D721Med (cell line): ENCODE measurements around the gene COX19.

Experiments used
- DNase-seq: peaks from one replicate; pipeline ENCODE4 v3.0.0; 2011; ENCODE audit warnings: low spot score; ENCODE audit not compliant: insufficient read length
- FAIRE-seq: peaks from 2 replicates; lab custom pipeline; 2011; peaks lifted over from hg19 to GRCh38; lab: Jason Lieb, UNC
- CTCF ChIP-seq: IDR thresholded peaks from 2 replicates; pipeline ENCODE4 v1.5.1; 2012; ENCODE audit warnings: mild to moderate bottlenecking, control low read depth; ENCODE audit not compliant: insufficient read depth; ENCODE audit errors: missing control alignments

Gene COX19

GRCh38 chr7:984361-985126 is 9.2 kb upstream of the COX19 start:
- no peak for TF ChIP-seq CTCF
- no peak for FAIRE-seq
- no peak for DNase-seq

- DNase-seq (no peak), FAIRE-seq (no peak)
- no peak for TF ChIP-seq CTCF
Measured at GRCh38 chr7:983616-984071, 8.3 kb upstream of the COX19 start.

- no peak for DNase-seq
- FAIRE-seq = no peak
- TF ChIP-seq CTCF = no peak
Measured at GRCh38 chr7:983004-983615, 7.8 kb upstream of the COX19 start, which contains the start of gene CYP2W1. Gene CYP2W1, plus strand, starts transcription at chr7:983181. Its CDS starts 31 bp downstream, at chr7:983212.

GRCh38 chr7:982511-983003 is 7.2 kb upstream of the COX19 start:
- FAIRE-seq (no peak), DNase-seq (no peak)
- TF ChIP-seq CTCF = no peak

- no peak for FAIRE-seq
- peak; percentile 60 for DNase-seq
- TF ChIP-seq CTCF = no peak
Measured at GRCh38 chr7:981793-982510, 6.6 kb upstream of the COX19 start.

- FAIRE-seq (no peak), DNase-seq (no peak)
- no peak for TF ChIP-seq CTCF
Measured at GRCh38 chr7:979886-980571, 4.7 kb upstream of the COX19 start.
